ENCODE data around the gene PAX7. TPM values are rescaled to one million over a fixed set of nuclear protein-coding genes. Genes with fewer than 3 reads are reported as not detected.

The PAX7 gene
- total RNA-seq, 4 donors from 2014 or later = not detected

GRCh38 chr1:18794561-18794960 lies 163.9 kb downstream of the PAX7 start:
- DNase-seq (ENCODE audit: extremely low spot score) = no peak
- WGBS = 50% methylated on average over 5 of the region's 5 CpGs

GRCh38 chr1:18795002-18795689 lies 164.5 kb downstream of the PAX7 start:
- intact Hi-C loops (cut with DNase I) = no loop called here
- Histone ChIP-seq H3K36me3 (no peaks in the 10 kb centered on the region), H3K9me3 (peaks cover 0 to 12% (median 7%) of the 10 kb centered on the region in 4 donors), H3K27me3 (peaks cover 0 to 75% (median 0%) of the 10 kb centered on the region in 4 donors), H3K4me1 (no peaks in the 10 kb centered on the region), H3K27ac (replicated peaks in 1 of 4) (no peak overlapping the region), H3K4me3 (no peak overlapping the region)
- DNase-seq (ENCODE audit: extremely low spot score) = no peak
- TF ChIP-seq POLR2AphosphoS5 (IDR thresholded peaks at IDR 0.05) = no peak
- TF ChIP-seq EP300 (IDR thresholded peaks at IDR 0.05) = no peak
- TF ChIP-seq POLR2A (IDR thresholded peaks at IDR 0.05; ENCODE audit: low read depth) = no peak
- TF ChIP-seq CTCF (IDR thresholded peaks at IDR 0.05) = no peak
- WGBS = 82% methylated on average over 14 of the region's 14 CpGs

More at GRCh38 chr1:18794561-18794960, 163.9 kb downstream of the PAX7 start:
- Histone ChIP-seq H3K4me3 (no peak overlapping the region), H3K27ac (replicated peaks in 1 of 4) (no peak overlapping the region), H3K9me3 (peaks cover 0 to 12% (median 7%) of the 10 kb centered on the region in 4 donors), H3K36me3 (no peaks in the 10 kb centered on the region), H3K27me3 (peaks cover 0 to 74% (median 0%) of the 10 kb centered on the region in 4 donors), H3K4me1 (no peaks in the 10 kb centered on the region)
- TF ChIP-seq EP300 (IDR thresholded peaks at IDR 0.05) (no peak), POLR2A (IDR thresholded peaks at IDR 0.05; ENCODE audit: low read depth) (no peak), CTCF (IDR thresholded peaks at IDR 0.05) (no peak), POLR2AphosphoS5 (IDR thresholded peaks at IDR 0.05) (no peak)
- intact Hi-C loops (cut with DNase I) = no loop called here

- intact Hi-C loops (cut with DNase I) = no loop called here
- no peak overlapping the region for H3K27ac ChIP-seq (replicated peaks in 1 of 4)
- 93% methylated on average over 3 of the region's 3 CpGs for WGBS
- TF ChIP-seq EP300 (IDR thresholded peaks at IDR 0.05) = no peak
- TF ChIP-seq CTCF (IDR thresholded peaks at IDR 0.05) = no peak
- no peak for TF ChIP-seq POLR2A (IDR thresholded peaks at IDR 0.05; ENCODE audit: low read depth)
- no peak for TF ChIP-seq POLR2AphosphoS5 (IDR thresholded peaks at IDR 0.05)
- H3K4me3 ChIP-seq = no peak overlapping the region
- H3K4me1 ChIP-seq = no peaks in the 10 kb centered on the region
- no peaks in the 10 kb centered on the region for H3K36me3 ChIP-seq
- no peak for DNase-seq (ENCODE audit: extremely low spot score)
- H3K9me3 ChIP-seq = peaks cover 0 to 12% (median 7%) of the 10 kb centered on the region in 4 donors
- peaks cover 0 to 60% (median 0%) of the 10 kb centered on the region in 4 donors for H3K27me3 ChIP-seq
These were observed 166.3 kb downstream of the PAX7 start for GRCh38 chr1:18796950-18797349.

Small RNAs within 50 kb of the gene (small RNA-seq; reads per million reads assigned to genes)
- 0 reads per million in 3 donors for gene AL031737.1

Other genes with a start within 250 kb of the PAX7 start
- gene KLHDC7A, start 149.9 kb upstream of the PAX7 start, total RNA-seq = not detected
- gene TAS1R2, start 228.8 kb downstream of the PAX7 start, total RNA-seq = not detected